GM18909 (cell line): ENCODE results near the gene SLC19A2.
"Not testable (repeated sequence)": the region's sequence is repeated elsewhere in the genome, so short reads cannot be mapped to it uniquely, and the experiment has no call there.

Experiments used
- ATAC-seq: cut with Tn5 transposase; IDR thresholded peaks from one replicate; pipeline ENCODE4 v1.9.1; 2021; ENCODE audit warnings: mild to moderate bottlenecking; ENCODE audit not compliant: unreplicated experiment, poor library complexity

SLC19A2 gene, protein sequence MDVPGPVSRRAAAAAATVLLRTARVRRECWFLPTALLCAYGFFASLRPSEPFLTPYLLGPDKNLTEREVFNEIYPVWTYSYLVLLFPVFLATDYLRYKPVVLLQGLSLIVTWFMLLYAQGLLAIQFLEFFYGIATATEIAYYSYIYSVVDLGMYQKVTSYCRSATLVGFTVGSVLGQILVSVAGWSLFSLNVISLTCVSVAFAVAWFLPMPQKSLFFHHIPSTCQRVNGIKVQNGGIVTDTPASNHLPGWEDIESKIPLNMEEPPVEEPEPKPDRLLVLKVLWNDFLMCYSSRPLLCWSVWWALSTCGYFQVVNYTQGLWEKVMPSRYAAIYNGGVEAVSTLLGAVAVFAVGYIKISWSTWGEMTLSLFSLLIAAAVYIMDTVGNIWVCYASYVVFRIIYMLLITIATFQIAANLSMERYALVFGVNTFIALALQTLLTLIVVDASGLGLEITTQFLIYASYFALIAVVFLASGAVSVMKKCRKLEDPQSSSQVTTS

DNA sequence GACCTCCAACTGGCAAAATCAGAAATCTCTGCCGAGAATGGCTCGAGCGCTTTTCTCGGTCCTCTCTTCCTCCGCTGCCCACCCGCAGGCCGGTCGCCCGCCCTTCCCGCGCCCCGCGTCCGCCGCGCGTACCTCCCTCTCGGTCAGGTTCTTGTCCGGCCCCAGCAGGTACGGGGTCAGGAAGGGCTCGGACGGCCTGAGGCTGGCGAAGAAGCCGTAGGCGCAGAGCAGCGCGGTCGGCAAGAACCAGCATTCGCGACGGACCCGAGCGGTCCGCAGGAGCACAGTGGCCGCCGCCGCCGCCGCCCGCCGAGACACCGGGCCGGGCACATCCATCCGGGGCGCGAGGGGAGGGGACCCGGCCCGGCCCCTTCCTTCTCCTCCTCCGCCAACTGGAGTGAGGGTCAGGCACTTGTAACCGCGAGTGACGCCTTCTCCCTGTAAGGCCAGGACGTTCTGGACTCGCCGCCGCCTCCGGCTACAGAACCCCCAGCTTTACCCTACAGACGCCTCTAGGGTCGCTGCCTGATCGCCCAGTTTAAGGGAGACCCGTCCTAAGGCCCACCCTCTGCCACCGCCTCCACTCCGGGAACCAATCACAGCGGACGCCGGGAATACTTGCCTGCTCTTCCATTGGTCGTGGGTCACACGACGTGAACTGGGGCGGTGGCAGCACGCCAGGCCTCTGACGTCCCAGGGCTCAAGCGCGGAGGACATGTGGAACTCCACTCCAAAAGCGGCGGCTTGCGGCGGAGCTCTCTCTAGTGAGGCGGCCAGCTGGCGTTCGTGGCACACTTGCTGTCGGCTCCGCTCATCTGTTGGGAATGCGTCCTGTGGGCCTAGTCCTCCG lies at the start of gene SLC19A2:
SLC19A2 (minus strand) TSS at position 514 of the 850 bp plus-strand sequence; CDS start at position 336, 178 bp downstream.
- ATAC-seq = peak; percentile 99

DNA sequence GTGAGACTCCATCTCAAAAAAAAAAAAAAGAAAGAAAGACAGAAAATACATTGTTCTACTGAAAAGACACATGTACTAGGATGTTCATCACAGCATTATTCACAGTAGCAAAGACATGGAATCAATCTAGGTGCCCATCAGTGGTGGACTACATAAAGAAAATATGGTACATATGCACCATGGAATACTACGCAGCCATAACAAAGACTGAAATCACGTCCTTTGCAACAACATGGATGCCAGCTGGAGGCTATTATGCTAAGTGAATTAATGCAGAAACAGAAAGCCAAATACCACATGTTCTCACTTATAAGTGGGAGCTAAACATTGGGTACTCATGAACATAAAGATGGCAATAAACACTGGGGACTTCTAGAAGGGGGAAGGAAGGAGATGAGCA lies 48.9 kb upstream of the SLC19A2 start:
- ATAC-seq = no peak

DNA sequence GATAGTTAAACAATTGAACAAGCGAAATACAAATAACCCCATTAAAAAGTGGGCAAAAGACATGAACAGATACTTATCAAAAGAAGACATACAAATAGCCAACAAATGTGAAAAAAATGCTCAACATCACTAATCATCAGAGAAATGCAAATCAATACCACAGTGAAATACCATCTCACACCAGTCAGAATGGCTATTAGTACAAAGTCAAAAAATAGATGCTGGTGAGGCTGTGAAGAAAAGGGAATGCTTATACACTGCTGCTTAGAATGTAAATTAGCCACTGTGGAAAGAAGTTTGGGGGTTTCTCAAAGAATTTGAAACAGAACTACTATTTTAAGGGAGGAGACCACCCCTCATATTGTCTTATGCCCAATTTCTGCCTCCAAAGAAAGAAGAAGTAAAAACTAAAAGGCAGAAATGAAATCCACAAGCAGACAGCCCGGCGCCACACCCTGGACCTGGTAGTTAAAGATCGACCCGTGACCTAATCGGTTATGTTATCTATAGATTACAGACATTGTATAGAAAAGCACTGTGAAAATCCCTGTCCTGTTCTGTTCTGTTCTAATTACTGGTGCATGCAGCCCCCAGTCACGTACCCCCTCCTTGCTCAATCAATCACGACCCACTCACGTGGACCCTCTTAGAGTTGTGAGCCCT lies 47.9 kb upstream of the SLC19A2 start:
- ATAC-seq = not testable (repeated sequence)

DNA sequence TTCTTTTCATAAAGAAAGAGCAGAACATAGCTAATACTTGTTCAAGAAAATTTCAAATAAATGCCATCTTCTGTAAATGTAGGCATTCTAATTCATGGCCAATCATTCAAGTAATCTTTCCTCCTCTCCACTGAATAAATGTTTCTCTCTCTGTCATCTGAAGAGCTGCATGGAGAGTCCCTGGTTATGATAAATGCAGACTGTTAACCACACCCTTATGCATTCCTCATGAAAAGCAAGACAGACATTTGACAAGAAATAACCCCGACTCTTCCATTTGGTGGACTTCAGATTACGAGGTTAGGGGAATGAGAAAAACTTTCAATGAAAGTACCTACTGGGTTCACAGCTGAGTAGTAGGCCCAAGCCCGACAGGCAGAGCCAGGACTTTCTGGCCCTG lies 44.7 kb upstream of the SLC19A2 start:
- no peak for ATAC-seq

DNA sequence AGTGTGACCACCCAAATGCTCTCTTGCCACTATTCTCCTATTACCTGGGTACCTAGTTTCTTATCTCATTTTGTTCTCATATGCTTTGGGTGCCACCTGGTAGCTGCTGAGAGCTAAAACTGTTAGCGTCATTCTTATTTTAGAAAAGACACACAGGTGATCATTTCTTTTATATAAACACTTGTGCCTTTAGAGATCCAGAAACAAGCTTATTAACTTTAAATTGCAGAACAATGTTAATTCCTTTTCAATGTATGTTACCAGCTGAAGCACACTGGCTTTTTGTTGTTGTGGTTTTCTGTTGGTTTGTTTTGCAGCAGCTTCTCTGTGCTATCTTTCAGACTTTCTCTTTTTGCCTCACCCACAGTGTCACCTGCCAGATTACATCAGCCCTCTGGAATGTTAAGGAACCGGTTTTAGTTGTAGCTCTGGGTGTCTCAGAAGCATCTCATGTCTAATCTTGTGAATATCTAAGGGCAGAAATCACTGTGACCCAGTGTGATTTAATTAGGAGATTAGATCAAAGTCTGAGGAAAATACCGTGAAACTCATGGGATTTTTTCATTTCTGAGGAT lies 43.4 kb upstream of the SLC19A2 start:
- ATAC-seq = no peak

DNA sequence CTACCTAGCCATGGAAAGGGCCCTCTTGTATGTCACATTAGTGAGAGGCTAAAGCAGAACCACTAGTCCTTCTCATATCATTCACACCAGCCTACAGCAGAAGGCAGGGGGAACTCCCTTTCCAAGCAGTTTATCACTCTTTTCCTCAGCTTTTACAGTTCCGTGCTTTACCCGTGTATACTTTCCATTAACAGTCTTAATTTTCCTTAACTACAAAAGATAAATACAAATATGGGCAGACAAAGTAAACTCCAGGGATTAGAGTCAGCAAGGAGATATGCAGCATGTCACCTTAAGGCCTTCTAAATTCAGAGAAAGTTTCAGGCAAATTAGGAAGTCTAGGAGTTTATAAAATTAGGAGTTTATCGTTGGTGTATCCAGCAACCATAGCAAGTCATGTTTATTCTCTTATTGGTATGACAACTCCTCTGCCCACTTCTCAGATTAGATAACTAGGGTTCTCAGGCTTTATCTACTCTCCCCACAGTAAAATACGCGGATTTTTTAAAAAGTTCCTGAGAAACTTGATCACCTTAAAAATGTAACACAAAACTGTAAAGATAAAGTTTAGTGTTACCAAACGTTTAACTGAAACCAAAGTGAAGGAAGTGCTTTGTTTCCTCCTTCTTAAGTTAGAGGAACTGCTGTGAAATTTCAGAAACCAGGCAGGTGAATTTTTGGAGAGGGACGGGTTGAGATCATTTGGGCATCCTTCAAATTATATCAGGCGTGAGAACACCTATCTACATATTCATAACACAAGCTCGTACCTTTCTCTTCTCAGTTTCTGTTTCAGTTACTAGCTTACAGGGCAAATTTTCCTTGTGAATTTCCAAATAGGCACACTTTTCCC lies 42.7 kb upstream of the SLC19A2 start:
- ATAC-seq = peak; percentile 44

DNA sequence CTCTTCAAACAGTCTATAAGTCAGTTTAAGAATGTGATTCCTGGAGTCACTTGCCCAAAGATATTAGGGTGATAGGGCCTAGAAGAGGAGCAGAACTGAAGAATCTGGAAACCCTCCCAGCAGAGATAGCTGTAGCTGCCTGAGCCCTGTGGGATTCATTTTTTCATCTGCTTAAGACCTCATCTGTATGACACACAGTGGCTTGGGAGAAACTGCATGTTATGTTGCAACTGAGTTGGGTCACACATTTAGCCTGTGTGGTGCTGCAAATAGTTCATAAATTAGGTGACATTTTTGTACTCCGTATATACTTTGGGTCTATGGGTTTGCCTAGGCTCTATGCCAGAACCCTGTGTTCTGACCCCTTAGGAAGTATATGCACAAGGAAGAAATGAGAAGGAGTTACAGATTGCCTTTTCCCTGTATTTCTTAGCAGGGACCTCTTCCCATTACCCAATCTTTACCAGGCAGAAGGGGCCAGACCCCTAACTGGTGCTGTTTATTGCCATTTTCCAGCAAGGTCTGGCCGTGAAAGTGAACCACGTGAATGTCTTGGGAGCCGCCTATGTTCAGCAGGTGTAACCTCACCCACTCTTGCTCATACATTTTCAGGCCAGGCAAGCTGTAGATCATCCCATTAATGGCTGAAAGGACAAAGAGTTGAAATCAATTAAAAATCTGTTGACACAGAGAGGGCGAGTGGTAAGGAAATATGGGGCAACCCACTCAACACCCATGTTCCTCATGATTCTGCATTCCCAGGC lies 41.9 kb upstream of the SLC19A2 start:
- ATAC-seq = no peak

DNA sequence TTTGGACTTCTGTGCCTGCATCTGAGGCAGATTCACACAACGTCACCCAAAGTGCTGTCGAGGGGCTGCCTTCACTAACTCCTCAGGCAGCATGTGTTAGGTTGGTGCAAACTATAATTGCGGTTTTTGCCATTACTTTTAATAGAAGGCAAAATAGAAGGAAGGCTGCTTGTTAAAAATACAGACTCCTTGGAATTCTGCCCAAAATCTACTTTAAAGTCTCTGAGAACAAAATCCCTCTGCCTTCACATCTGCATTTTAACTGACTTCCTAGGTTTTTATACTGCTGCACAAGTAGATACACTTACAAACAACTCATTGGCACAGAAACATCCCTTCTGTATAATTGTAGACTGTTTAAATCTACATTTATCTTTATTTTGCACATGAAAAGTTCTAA lies 41.3 kb upstream of the SLC19A2 start:
- no peak for ATAC-seq

DNA sequence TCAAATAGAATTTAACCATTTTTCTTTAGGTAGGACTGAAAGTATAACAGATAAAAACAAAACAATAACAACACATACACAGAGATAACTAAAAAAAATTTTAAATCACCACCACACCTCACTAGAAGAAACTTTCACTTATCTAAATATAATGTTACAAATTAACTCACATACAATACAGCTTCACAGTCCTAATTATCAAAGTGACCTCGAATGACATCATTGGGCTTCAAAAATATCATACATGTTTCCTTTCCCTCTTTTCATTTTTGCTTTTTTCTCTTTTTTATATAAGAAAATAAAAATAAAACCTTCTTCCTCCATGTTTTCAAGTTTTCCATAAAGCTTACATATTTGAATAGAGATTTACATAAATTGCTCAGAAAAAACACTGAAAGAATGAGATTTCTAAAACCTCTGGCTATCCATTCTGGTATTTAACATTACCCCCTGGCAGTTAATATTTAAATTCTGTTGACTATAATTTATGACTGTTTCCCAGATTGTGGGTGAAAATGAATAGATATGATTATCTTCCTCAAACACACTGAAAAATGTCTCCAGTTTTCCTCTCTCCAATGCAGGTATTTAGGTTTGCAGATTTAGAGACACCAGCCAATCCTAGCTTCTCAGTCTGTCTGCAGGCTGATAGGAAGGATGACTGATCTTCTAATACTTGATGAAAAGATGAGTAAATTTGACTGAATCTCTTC lies 40.5 kb upstream of the SLC19A2 start:
- ATAC-seq = no peak

DNA sequence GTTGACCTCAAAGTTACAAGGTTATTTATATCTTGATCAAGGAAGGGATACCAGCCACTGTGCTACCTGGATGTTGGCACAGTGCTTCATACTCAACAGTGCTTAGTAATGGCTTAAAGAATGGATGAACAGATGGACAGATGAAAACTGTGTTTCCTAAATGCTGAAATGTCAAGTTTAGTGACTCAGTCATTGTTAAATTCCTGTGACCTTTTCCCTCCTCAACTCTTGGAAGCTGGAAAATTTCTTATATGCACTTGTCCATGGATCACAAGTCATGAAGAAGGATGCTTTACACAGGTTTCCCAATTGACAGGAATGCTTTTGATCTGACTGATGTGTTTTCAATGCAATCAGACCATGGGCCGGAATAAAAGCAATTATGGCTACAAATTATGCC lies 39.6 kb upstream of the SLC19A2 start:
- no peak for ATAC-seq

DNA sequence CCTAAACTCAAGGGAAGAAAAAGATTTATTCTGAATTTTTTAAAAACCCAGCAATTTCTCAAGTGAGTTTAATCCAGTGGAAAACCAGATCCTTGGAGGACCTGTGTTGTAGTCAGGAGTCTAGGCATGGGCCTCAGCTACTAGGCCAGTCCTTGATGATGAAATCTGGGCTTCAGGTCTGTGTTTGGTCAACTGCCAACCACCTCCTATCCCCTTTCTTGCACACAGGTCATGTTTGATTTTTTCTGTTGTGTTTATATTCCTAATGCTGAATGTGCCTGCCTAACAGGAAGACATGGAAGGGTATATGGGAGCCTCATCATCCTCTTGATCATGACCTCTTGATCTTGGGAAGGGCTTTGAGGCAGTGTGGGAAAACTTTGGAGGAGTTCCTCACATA lies 38.2 kb upstream of the SLC19A2 start:
- ATAC-seq = no peak

DNA sequence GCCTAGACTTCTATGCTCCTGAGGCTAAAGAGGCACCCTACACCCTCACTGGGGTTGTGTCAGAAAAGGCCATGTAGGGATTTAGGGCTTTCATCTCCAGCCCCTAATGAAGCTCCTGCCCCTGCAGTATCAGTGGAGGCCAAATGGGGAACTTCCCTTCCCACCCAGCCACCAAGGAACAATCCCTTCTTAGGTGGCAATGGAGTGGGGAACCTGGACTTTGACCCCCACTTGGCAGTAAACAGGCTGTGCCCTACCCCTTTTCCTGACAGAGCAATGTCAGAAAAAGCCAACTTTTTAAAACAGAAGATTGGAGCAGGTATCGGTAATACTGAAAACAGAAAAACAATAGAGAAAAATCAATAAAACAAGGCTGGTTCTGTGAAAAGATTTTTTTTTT lies 35.5 kb upstream of the SLC19A2 start:
- no peak for ATAC-seq

DNA sequence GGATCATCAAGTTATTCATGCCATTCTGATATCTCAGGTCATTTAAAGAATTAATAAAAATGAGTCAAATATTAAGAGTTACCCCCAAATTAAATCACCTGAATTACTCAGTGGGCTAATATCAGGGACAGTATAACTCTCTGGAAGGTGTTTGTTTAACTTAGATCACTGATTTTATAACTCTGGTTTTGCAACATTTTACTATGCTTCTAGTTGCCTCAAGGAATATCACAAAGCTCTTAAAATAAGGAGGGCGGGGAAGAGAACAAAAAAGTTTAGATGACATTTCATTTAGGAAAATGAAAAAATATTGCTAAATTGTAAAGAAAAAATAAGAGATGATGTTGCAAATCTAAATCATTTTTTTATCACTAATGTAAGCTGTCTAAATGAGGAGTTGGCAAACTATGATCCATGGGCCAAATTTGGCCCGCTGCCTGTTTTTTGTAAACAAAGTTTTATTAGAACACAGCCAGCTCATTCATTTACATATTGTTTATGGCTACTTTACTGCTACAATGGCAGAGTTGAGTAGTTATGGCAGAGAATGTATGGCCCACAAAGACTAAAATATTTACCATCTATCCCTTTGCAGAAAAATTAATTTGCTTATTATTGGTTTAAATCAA lies 31.9 kb upstream of the SLC19A2 start:
- ATAC-seq = no peak

DNA sequence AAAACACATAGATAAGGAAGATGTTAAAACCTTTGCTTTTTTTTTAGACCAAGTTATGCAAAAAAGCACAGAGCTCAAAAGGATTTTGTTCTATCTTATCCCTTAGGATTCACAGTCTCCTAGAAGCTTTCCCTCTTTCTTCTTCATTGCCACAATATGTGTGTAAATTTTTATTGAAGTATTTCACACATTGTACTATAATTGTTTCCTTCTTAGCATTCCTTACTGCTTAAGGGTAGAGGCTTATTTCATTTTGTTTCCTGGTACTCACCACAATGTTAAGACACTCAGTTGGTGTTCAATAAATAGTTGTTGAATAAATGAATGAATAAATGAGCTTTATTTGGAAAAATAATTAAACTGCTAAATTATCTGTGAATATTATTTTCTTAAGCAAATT lies 29.9 kb upstream of the SLC19A2 start:
- no peak for ATAC-seq

DNA sequence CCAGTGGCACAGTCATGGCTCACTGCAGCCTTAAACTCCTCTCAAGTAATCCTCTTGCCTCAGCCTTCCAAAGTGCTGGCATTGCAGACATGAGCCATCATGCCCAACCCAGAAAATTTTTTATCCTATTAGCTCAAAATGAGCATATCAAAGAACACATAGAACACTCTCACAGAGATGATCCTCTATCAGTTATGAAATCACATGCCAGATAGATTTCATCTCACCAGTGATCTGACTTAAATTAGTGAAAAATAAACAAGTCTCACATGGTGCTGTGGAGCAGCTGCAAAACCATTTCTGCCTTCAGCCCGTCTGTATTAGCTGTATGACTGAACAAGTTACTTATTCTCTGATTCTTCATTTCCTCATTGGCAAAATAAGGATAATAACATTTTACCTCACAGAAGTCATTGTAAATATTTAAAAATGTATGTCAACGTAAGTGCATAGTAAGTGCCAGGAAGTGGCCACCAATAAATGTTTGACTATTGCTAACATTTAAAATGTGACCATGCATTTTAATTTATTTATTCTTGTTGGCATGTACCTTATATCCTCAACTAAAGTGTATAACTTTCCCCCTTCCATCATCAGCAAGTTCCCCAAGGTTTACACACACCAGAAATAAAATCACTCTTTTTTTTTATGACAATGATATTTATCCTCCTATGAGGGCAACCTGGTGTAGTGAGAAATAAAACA lies 29.0 kb upstream of the SLC19A2 start:
- ATAC-seq = no peak

DNA sequence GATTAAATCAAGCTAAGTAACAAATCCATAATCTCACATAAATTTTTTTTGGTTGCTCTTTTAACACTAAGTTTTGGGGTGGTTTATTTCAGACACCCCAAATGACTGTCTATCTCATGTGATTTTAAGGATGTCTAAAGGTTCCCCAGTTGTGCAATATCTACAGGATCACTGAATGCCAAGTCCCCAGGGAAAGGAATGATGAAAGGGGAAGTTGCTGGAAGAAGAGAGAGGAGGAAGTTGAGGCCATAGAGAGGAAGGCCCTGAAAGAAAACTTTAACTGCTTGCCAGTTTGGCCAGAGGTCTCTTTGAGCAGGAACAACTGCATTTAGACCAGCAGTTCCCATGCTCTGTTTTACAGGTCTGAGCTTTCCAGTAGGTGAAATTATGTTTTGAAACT lies 27.5 kb upstream of the SLC19A2 start:
- ATAC-seq = no peak

DNA sequence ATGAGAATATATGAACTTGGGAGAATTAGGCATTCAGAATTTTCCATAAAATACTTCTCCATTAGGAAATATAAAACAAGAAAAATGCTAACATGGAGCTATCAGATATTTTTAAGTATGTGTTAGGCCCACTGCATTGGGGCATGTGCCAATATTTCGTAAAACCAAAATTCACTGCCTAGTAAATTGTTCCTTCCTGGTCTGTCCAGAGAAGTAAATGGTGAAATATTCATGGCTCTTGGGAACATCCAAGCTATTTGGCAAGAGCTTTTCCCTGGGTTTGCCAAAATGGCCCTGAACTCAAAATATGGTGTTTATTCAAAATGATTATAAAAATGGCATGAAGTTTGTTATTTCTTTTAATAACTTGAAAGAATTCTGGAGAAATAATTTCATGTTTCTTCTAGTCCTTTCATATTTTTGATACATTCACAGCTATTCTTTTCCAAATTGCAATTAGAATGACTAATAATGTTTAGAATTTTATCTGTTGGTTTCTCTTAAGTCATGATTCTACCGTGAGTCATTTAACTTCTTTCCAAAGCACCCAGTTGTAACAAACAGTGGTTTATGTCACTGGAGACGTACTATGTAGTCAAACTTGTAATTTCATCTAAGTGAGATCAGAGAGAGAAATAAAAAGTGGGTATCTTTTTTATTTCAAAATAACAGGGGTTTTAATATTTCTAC lies 25.7 kb upstream of the SLC19A2 start:
- no peak for ATAC-seq
